Central memory CD4-positive, alpha-beta T cell (primary cell): ENCODE measurements around the gene KIAA0232.
"Not testable (repeated sequence)": the region's sequence is repeated elsewhere in the genome, so short reads cannot be mapped to it uniquely, and the experiment has no call there.

ENCODE experiments used
- DNase-seq: peaks from one replicate; pipeline ENCODE4 v3.0.0; 2022

The KIAA0232 gene

DNA sequence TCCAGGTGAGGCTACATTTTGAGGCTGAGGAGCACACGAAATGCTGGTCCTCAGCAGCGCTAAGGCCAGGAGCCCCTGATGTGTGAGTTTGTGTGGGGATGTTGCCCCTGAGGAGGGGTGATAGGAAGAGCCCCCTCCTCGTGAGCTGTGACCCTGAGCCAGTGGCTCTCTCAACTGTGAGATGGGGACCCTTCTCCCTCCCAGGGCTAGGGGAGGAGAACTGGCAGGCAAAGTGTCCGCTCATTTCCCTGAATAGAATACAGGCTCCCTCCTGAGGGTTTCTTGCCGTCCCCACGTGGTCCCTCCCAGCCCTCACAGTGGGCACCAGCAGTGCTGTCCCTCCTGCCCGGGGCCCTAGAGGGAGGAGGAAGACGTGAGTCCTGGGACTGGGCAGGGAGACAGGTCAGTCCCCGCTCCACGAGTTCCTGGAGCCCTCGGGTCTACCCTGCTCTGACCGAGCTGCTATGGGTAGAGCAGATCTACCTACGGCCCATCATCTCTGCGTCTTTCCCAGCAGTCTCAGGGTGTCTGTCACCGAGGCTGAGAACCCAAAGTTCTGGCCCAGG lies 106.1 kb downstream of the KIAA0232 start:
- no peak for DNase-seq

DNA sequence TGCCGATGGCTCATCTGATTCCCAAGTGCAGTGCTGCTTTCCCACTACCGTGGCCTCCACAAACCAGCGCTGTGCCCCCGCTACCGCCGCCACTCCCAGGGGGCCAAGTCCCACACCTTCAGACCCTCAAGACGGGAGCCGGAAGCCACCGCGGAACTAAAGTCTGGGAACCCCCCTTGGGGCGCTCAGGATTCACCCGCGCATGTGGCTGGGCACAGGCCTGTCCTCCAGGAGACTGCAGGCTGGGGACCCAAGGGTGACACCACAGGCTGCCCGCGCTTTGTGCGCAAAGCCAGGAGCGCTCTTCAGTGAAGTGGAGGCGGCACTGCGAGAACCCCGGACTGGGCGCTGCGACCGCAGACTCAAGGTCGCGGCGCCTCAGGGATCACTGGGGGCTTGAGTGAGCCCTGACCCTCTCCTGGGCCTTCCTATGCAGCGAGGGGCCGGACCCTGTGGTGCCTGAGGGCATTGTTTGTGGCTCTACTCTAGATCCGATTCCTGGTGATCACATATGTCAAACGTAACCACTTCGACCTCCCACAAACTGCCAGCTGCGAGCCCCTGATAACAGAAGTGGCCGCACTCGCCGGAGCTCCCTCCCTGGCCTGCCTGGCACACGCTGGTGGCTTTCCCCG lies 106.7 kb downstream of the KIAA0232 start:
- DNase-seq = no peak

DNA sequence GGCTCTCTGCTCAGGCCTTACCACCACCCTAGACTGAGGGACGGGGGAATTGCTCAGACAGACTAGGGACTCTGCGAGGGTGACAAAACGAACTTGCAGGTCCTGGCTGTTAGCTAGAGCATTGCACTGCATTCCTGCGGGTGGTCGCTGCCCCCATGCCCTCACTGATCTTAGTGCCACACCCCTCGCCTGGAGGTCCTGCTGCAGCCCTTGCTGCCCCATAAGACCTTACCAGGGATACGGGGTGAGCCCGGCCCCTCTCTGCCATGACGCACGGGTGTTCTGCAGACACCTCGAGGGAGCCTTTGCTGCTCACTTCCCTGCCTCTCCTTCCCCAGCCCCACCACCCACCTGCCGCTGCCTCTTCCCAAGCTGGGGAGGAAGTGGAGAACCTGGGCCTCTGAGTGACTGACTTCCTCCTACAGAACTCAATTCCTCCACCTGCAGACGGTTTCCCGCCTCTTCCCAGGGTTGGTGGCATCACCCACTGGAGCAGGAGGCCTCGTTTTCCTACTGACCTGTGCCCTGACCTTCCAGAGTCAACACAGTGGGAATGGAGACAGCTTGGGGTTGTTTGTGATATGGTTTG lies 107.3 kb downstream of the KIAA0232 start:
- DNase-seq = no peak

DNA sequence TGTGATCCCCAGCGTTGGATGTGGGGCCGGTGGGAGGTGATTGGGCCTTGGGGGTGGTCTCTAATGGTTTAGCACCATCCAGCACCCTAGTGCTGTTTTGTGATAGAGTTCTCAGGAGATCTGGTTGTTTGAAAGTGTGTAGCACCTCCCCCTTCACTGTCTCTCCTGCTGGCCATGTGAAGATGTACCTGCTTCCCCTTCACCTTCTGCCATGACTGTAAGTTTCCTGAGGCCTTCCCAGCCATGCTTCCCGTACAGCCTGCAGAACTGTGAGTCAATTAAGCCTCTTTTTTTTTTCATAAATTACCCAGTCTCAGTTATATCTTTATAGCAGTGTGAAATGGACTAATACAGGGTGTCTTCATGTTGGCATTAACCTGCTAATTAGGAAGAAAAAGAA lies 107.8 kb downstream of the KIAA0232 start:
- DNase-seq = no peak

DNA sequence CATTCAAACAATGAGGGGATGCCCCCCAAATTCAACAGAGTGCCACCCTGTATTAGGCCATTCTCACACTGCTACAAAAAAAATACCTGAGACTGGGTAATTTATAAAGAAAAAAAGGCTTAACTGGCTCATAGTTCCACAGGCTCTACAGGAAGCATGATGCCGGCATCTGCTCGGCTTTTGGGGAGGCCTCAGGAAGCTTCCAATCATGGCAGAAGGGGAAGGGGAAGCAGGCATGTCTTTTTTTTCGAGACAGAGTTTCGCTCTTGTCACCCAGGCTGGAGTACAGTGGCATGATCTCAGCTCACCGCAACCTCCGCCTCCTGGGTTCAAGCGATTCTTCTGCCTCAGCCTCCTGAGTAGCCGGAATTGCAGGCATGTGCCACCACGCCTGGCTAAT lies 108.4 kb downstream of the KIAA0232 start:
- not testable (repeated sequence) for DNase-seq

DNA sequence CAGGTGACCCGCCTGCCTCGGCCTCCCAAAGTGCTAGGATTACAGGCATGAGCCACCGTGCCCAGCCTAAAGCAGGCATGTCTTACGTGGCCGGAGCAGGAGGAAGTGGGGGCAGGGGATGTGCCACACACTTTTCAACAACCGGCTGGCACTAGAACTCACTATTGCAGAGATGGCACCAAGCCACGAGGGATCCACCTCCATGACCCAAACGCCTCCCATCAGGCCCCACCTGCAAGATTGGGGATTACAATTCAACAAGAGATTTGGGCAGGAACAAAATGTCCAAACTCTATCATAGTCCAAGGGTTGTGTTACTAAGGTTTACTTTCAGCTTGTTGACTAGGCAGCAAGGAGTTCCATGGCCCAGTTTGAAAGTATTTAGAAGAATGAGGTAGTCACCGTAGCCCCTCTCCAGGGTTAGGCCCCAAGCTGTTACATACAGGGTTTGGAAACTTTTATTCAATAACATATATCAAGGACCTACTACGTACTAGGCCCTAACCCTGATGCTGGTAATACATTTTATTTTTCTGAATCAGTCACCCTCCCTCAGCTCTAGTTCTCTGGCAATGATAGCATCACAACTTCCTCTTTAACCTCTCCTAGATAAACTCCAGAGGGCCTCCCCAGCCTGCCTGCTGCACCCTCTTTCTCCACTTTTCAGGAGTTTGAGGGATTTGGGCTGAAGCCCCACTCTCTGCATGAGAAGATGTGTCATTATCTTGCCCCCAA lies 109.1 kb downstream of the KIAA0232 start:
- no peak for DNase-seq

DNA sequence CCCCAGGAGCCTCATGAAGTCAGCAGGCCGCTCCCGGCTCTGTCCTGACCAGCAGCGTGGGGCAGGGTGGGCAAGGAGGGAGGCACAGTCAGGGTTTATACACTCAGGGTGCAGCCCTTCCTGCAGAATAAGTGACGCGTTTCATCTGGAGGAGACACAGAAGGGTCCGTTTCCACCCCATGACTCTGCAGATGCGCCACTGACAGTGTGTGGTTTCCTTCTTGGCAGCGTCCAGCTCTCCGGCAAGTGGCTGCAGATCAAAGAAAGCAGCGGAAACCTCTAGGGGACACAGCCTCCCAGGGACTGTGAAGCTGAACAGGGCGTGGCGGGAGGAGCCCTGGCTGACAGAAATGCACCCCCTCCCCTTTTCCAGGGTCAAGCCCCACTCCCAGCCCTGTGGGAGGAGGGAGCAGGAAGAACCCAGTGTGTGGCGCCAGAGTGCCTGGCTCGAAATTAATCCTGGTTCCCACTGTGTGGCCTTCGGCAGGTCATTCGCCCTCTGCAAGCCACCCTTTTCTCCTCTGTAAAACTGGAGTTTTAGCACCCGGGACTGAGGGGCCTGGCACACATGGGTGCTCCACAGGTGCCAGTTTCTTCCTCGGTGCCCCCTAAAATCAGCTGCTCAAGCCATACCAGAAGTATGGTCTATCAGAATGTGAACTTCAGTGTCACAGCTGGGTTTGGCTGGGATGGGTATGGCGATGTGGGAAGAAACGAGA lies 109.8 kb downstream of the KIAA0232 start:
- DNase-seq = peak; percentile 30

DNA sequence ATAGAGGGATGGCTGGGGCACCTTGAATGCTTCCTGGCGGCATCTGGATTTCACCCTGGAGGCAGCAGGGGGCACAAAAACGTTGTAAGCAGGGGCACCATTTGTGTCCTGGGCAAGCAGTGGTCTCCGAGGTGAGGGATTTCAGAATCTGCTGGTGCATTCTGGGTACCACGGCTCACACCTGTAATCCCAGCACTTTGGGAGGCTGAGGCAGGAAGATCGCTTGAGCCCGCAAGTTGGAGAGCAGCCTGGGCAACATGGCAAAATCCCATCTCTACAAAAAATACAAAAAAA lies 110.3 kb downstream of the KIAA0232 start:
- no peak for DNase-seq

DNA sequence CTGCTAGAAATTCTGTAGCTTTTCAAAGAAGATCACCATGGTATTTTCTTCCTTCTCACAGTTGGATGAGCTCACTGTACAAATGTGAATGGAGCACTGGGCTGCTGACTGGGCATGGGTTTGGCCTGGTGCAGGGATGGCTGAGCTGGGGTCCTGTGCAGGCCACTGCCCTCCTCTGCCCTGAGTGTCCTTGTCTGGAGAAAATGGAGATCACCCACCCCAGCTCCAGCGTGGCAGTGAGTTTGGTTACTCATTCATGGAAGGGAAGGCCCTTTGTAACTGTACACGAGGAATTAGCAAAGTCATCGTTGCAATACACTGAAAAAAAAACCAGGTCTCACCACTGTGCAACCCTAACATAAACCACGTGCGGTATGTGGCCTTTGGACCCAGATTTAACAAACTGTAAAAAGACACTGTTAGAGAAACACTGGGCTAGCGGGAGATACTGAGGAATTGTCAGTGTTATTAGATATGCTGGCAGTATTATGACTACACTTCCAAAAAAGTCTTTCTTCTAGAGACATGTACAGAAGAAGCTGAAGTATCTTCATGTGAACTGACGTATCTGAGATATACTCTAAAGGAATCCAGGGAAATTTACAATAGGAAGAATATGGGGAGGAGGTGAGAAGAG lies 111.0 kb downstream of the KIAA0232 start:
- DNase-seq = no peak

DNA sequence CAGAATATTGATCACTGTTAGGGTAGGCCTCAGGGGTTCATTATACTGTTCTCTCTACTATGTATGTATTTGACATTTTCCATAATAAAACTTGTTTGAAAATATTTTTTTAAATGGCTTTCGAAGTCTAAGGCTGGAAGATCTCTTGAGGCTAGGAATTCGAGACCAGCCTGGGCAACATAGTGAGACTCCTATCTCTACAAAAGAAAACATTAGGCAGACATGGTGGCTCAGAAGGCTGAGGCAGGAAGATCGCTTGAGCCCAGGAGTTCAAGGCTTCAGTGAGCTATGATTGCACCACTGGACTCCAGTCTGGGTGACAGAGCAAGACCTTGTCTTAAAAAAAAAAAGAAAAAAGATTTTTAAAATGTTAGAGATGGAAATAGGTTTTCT lies 111.6 kb downstream of the KIAA0232 start:
- DNase-seq = no peak

DNA sequence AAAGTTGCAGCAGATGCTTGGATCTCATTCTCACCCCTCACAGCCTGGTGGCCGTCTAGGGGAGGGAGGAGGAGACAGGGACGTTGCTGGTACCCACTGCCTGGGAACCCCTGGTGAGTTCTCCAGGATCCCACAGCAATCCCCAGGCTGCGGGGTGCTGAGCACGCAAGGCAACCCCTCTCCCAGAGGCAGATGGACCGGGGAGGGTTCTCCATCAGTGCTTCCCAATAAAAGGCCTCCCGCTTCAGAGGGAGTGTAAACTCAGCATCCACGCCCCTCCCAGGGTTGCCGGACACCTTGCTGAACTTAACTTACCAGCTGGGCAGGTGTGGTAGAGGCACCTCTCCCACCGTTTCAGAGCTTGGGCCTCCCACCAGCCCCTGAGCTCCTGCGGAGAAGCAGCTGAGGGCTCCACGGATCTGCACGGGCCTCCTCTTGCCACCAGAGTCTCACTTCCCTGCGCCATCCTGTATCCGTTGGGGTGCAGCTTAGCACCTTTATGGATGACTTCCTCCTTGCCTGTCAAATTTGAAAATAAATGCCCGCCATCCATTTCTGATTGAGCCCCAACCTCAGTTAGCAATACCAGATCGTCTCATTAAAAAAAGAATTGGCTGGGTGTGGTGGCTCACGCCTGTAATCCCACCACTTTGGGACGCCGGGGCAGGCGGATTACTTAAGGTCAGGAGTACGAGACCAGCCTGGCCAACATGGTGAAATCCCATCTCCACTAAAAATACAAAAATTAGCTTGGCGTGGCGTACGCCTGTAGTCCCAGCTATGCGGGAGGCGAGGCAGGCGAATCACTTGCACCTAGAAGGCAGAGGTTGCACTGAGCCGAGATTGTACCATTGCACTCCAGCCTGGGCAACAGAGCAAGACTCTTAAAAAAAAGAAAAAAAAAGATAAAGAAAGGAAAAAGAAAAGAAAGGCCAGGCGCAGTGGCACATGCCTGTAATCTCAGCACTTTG lies 112.3 kb downstream of the KIAA0232 start:
- DNase-seq = no peak

DNA sequence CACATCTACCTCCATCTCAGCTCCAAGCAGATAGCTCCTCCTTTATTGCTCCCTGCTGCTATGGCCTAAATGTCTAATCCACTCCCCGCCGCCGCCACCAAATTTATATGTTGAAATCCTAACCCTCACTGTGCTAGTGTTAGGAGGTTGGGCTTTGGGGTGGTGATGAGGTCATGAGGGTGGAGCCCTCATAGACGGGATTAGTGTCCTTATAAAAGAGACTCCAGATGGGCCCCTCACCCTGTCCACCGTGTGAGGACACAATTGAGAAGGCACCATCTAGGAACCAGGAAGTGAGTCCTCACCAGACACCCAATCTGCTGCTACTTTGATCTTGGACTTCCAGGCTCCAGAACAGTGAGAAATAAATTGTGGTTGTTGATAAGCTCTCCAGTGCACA lies 113.5 kb downstream of the KIAA0232 start:
- DNase-seq = no peak

DNA sequence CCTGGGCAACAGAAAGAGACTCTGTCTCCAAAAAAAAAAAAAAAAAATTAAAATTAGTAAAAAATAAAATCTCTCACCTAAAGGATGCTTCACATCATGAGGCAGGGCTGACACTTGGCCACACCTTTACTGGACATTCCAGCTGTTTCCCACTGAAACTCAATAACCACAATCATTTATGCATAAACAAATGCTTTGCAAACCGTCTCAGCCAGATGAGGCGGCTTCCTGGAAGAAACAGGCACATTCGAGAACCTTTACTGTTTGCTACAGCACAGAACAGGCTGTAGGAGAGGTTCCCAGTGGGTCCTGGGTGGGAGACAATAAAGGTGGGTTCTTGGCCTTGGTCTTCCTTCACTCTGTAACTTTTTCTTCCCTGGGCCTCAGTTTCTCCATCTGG lies 116.2 kb downstream of the KIAA0232 start:
- DNase-seq = no peak

DNA sequence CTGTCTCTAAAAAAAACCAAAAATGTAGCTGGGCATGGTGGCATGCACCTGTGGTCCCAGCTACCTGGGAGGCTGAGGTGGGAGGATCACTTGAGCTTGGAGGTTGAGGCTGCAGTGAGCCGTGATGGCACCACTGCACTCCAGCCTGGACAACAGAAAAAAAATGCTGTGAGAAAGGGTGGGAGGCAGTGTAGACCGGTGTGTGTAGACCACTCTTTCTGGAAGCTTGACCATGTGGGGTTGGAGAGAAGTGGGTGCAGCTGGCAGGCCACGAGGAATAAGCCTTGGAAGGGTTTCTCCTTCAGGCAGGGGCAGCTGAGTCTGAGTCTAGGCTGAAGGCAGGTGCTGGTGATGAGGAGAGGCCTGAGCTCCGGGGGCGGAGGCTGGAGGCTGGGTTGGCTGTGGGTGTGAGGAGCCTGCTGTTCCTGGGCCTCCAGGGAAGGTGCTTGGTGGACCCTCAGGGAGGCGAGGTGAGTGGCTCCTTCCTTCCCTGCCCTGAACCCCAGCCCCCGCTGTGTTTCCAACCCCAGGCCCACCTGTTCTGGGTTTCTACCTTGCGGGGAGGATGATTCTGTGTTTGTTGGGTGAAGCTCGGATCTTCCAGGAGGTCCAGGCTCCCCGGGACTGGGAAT lies 117.8 kb downstream of the KIAA0232 start:
- DNase-seq = no peak

DNA sequence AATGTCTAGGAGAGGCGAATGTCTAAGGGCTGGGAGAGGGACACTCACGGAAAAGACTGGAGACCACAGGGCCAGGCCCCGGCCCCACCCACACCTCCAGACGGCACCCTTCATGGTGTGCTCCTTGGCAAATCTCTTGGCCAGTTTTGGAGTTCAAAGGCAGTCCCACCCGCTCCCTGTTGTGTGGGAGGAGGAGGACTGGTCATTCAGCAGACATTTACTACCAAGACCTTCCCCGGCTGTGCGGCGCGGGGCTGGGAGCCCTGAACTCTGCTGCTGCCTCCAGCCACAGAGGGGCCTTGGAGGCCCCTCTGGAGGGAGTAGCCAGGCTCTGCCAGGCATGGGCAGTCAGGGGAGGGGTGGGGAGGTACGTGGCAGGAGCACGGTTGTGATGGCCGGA lies 118.4 kb downstream of the KIAA0232 start:
- DNase-seq = no peak

DNA sequence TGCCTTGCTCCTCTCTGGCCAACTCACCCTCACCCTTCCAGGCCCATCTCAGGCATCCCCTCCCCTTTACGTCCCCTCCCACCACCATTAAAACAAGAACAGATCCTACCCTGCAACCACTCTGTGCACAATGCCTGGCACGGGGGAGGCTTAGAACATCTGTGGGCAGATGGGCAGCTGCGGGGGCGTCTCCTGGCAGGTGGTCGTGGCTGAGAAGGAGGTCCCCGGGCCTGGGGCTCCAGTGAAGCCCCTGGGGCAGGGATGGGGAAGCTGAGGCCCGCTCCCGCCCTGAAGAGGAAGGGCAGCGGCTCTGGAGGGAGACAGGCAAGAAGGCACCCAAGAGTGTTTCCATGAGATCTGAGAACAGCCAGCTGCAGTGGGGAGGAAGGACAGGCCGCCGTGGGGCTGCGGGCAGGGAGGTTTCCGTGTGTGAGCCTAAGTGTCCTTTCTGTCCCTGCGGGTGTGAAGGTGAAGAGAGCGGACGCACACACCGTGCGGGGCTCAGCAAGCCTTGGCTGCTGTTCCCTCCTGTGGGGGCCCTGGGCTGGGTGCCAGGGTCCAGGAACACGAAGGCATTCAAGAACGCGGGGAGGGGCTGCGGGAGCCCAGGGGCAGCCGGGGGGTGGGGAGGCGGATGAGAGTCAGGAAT lies 119.3 kb downstream of the KIAA0232 start:
- no peak for DNase-seq

DNA sequence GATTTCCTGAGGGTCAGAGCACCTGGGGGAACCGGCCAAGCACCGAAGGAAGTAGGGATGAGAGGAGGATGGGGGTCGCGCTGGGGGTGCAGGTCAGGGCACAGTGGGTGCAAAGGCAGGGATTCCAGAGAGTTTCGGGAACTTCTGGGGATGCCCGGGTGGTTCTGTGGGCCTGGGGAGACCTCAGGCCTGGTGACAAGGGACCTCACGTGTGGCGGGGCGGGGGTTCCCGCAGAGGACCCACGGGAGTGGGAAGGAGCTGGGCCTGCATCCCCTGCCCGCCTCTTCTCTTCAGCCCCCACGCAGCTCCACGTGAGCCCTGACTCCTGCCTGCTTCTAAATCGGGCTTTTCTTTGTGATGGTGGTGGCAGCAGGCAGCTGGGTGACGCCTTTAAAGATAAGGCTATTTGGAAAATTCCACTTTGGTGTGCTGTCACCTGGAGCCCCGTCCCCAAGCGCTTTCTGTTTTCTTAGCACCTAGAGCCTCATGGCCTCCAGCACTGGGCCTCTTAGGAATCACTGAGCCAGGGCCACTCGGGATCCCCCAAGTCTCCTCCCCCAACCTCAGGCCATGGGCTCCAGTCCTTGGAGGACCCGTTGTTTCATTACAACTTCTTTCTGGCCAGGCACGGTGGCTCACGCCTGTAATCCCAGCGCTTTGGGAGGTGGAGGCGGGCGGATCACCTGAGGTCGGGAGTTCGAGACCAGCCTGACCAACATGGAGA lies 120.0 kb downstream of the KIAA0232 start:
- DNase-seq = no peak

DNA sequence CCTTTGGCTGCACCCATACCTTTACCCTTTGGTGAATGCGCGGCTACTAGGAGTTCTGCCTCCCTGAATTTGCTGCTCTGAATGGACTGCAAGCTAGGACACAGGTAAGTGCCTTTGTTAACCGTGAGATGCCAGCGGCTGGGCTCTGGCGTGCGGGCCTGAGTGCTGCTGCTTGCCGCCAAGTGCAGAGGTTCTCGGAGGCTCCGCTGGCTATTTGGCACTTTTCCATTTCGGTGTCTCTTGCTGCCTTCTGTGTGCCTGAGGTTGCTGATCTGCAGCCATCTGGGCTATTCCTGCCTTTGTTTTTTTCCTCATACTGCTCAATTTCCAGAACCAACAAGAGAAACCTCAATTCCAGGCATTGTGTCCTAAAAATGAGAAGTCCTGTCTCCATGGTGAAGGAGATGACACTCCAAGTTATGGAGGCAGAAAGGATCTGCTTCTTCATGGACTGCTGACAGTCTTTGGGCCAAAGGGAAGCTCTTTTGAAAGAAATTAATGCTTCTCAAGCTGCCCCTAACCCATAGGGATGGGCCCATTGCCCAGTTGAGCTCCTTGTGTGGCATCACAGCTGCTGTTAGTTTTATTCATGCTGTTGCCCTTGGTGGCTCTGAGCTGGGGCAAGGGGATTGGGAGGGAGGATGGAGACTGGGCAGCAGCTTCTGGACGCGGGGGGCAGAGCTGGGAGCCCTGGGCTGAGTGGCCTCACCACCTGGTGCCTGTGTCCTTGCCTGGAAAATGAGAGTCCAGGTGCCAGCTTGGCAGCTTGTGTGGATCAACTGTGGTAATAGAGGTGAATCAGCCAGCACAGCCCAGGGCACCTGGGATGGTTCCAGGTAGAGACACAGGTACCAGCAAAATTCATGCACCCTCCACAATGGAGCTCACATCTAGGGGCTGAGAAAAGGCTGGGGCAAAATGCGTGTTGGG lies 123.3 kb downstream of the KIAA0232 start:
- DNase-seq = no peak

DNA sequence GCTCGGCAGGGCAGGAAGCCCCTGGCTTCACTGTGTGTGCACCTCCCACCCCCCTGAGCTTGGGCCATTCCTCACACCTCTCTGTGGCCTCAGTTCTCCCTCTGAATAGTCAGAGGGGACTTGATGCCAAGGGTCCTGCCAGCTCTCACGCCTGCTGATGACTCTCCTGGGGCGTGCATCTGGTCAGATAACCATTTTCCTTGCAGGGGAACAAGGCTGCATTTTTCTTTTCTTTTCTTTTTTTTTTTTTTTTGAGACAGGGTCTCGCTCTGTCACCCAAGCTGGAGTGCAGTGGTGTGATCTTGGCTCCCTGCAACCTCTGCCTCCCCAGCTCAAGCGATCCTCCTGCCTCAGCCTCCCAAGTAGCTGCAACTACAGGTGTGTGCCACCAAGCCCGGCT lies 124.0 kb downstream of the KIAA0232 start:
- DNase-seq = not testable (repeated sequence)
